ENCODE measurements around the gene ELP5. TPM values are rescaled to one million over a fixed set of nuclear protein-coding genes. Genes with fewer than 3 reads are reported as not detected.

ELP5 gene
- total and polyA plus RNA-seq, 2 donors (not counting 3 experiments of a cell fraction or from before 2014, with no cell fraction given): 44.4 to 54.7 TPM

- H3K27ac ChIP-seq (ENCODE audit: insufficient read depth, low read depth, low read length): peak within 1 kb of the TSS; percentile 71
- H3K4me3 ChIP-seq (replicated peaks in 1 of 3; ENCODE audit: insufficient read depth in 1 of 3, low read depth in 1 of 3, low read length in 3 of 3): peak within 1 kb of the TSS; percentile 51 to 69 (median 61)
- peaks cover 15 to 30% of the 10 kb centered on the region in 2 experiments for H3K36me3 ChIP-seq (ENCODE audit: control insufficient read depth in 2 of 2, extremely low read depth in 1 of 2, insufficient read depth in 2 of 2, low read length in 2 of 2)
- ChIA-PET POLR2A (interaction anchor here (0.8 to 1.3 kb wide), 2 partner anchors 13 to 174 kb away, joined by 3 to 6 read pairs; no protein-coding TSS in a partner anchor), CTCF (interaction anchor here (0.6 to 4.5 kb wide), 17 partner anchors 10 to 174 kb away, joined by 3 to 94 read pairs (median 4); partner anchors contain the start of genes DVL2, GABARAP, GPS2 and PHF23)
- no peaks in the 10 kb centered on the region for H3K9me1 ChIP-seq (replicated peaks; ENCODE audit: control insufficient read depth, extremely low read depth, insufficient read depth, low read length)
- H3K4me1 ChIP-seq (ENCODE audit: control insufficient read depth, extremely low read depth, insufficient read depth, low read length): peaks cover 29% of the 10 kb centered on the region
- dilution Hi-C loops (cut with MboI; ENCODE audit: extremely low pct_ligation_motif_present, low sequenced_read_pairs) (no loop called here), intact Hi-C loops (cut with micrococcal nuclease) (loop anchor here (1.0 to 2.0 kb wide), 3 partner anchors 19 to 43 kb away; partner anchors contain the start of gene PHF23)
- BruUV-seq (replicated peaks): TSS peak; percentile 19
- H3K27me3 ChIP-seq (ENCODE audit: control insufficient read depth in 2 of 2, insufficient read depth in 2 of 2, low read length in 2 of 2): no peaks in the 10 kb centered on the region
- H3K79me2 ChIP-seq (ENCODE audit: control insufficient read depth, insufficient read depth, low read length): peaks cover 11% of the 10 kb centered on the region
- peak; percentile 85 for FAIRE-seq
- H2AFZ ChIP-seq (ENCODE audit: low read depth, low read length): peak within 1 kb of the TSS; percentile 46
- peak; percentile 3 for TF ChIP-seq MYC (IDR thresholded peaks at IDR 0.05; ENCODE audit: low read depth, low read length)
- TF ChIP-seq CTCF (IDR thresholded peaks at IDR 0.05; ENCODE audit: extremely low read depth in 1 of 2, insufficient read depth in 1 of 2, low read depth in 1 of 2, low read length in 2 of 2): no peak
- no peak for TF ChIP-seq JUN (IDR thresholded peaks at IDR 0.05; ENCODE audit: borderline replicate concordance, insufficient read depth, insufficient read length, low read depth)
- TF ChIP-seq MAX (IDR thresholded peaks at IDR 0.05; ENCODE audit: insufficient read depth, insufficient read length): peak; percentile 30
- TF ChIP-seq GATA2 (IDR thresholded peaks at IDR 0.05; ENCODE audit: insufficient read depth, insufficient read length, low read depth, low read length): no peak
- peak; percentile 93 for TF ChIP-seq POLR2AphosphoS5 (IDR thresholded peaks at IDR 0.05; ENCODE audit: insufficient read depth, low read depth, low read length)
- TF ChIP-seq POLR2A (IDR thresholded peaks at IDR 0.05; ENCODE audit: low read depth, low read length): peak; percentile 83
- TF ChIP-seq FOS (IDR thresholded peaks at IDR 0.05; ENCODE audit: borderline replicate concordance, insufficient read depth, low read length): peak; percentile 88
- DNase-seq (ENCODE audit: low read depth, low spot score): peak; percentile 85
- H3K4me2 ChIP-seq (ENCODE audit: insufficient read depth, low read length): peak within 1 kb of the TSS; percentile 65
- H3K9me3 ChIP-seq (replicated peaks; ENCODE audit: control insufficient read depth, insufficient read depth, low read length): no peaks in the 10 kb centered on the region
- H3K9ac ChIP-seq (replicated peaks; ENCODE audit: extremely low read depth, insufficient read depth, low read length): peak within 1 kb of the TSS; percentile 72
- no peaks in the 10 kb centered on the region for H4K20me1 ChIP-seq (replicated peaks; ENCODE audit: control insufficient read depth, extremely low read depth, insufficient read depth, low read length)
Measured at GRCh38 chr17:7219812-7220592, 32.0 kb upstream of the ELP5 start, which contains the start of the genes ACADVL and DLG4. Gene ACADVL, plus strand, starts transcription at chr17:7219938. Its CDS starts 47 bp downstream, at chr17:7219985. Gene DLG4, minus strand, starts transcription at chr17:7219836.
